ENCODE results near the gene PTP4A1. TPM values are rescaled to one million over a fixed set of nuclear protein-coding genes. Genes with fewer than 3 reads are reported as not detected.

Gene PTP4A1
- total RNA-seq, 1 experiment from 2014 or later: 80.1 TPM

GRCh38 chr6:63560801-63561287 is 11.4 kb upstream of the PTP4A1 start:
- H3K27ac ChIP-seq (ENCODE audit: low read depth, low read length, poor library complexity, severe bottlenecking): no peak overlapping the region
- no peaks in the 10 kb centered on the region for H3K4me1 ChIP-seq (ENCODE audit: insufficient read depth, low read length, poor library complexity, severe bottlenecking)
- H3K36me3 ChIP-seq (ENCODE audit: insufficient read depth, low read length, poor library complexity, severe bottlenecking): no peaks in the 10 kb centered on the region
- intact Hi-C loops (cut with micrococcal nuclease; ENCODE audit: unreplicated experiment): no loop called here
- no TSS peak for BruUV-seq (replicated peaks)
- CTCF ChIA-PET: no interaction called here
- DNase-seq (ENCODE audit: low spot score): no peak
- no peak overlapping the region for H3K4me3 ChIP-seq (ENCODE audit: low read depth, low read length, poor library complexity, severe bottlenecking)
- H3K9me3 ChIP-seq (ENCODE audit: low read depth, low read length, poor library complexity, severe bottlenecking): no peaks in the 10 kb centered on the region
- no peaks in the 10 kb centered on the region for H3K27me3 ChIP-seq (replicated peaks; ENCODE audit: insufficient read depth, low read depth, low read length, poor library complexity)
- TF ChIP-seq, protein P1, sequence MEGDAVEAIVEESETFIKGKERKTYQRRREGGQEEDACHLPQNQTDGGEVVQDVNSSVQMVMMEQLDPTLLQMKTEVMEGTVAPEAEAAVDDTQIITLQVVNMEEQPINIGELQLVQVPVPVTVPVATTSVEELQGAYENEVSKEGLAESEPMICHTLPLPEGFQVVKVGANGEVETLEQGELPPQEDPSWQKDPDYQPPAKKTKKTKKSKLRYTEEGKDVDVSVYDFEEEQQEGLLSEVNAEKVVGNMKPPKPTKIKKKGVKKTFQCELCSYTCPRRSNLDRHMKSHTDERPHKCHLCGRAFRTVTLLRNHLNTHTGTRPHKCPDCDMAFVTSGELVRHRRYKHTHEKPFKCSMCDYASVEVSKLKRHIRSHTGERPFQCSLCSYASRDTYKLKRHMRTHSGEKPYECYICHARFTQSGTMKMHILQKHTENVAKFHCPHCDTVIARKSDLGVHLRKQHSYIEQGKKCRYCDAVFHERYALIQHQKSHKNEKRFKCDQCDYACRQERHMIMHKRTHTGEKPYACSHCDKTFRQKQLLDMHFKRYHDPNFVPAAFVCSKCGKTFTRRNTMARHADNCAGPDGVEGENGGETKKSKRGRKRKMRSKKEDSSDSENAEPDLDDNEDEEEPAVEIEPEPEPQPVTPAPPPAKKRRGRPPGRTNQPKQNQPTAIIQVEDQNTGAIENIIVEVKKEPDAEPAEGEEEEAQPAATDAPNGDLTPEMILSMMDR (conservative IDR thresholded peaks at IDR 0.05; ENCODE audit: low read depth, low read length): no peak
- no peak for TF ChIP-seq EZH2 (IDR thresholded peaks at IDR 0.05; ENCODE audit: borderline replicate concordance, low read depth, low read length, poor library complexity, severe bottlenecking)
- POLR2A ChIA-PET (ENCODE audit: low non-redundant PET): no interaction called here

GRCh38 chr6:63561288-63561687 is 11.0 kb upstream of the PTP4A1 start:
- H3K4me1 ChIP-seq (ENCODE audit: insufficient read depth, low read length, poor library complexity, severe bottlenecking): no peaks in the 10 kb centered on the region
- no peak overlapping the region for H3K4me3 ChIP-seq (ENCODE audit: low read depth, low read length, poor library complexity, severe bottlenecking)
- POLR2A ChIA-PET (ENCODE audit: low non-redundant PET): no interaction called here
- intact Hi-C loops (cut with micrococcal nuclease; ENCODE audit: unreplicated experiment): no loop called here
- H3K27me3 ChIP-seq (replicated peaks; ENCODE audit: insufficient read depth, low read depth, low read length, poor library complexity): no peaks in the 10 kb centered on the region
- TF ChIP-seq EZH2 (IDR thresholded peaks at IDR 0.05; ENCODE audit: borderline replicate concordance, low read depth, low read length, poor library complexity, severe bottlenecking): no peak
- TF ChIP-seq, protein P1 (conservative IDR thresholded peaks at IDR 0.05; ENCODE audit: low read depth, low read length): no peak
- no peak overlapping the region for H3K27ac ChIP-seq (ENCODE audit: low read depth, low read length, poor library complexity, severe bottlenecking)
- CTCF ChIA-PET: no interaction called here
- H3K36me3 ChIP-seq (ENCODE audit: insufficient read depth, low read length, poor library complexity, severe bottlenecking): no peaks in the 10 kb centered on the region
- H3K9me3 ChIP-seq (ENCODE audit: low read depth, low read length, poor library complexity, severe bottlenecking): no peaks in the 10 kb centered on the region
- no TSS peak for BruUV-seq (replicated peaks)
- DNase-seq (ENCODE audit: low spot score): no peak

GRCh38 chr6:63563235-63563634 is 9.0 kb upstream of the PTP4A1 start:
- no peak for DNase-seq (ENCODE audit: low spot score)
- CTCF ChIA-PET: no interaction called here
- Histone ChIP-seq H3K4me1 (ENCODE audit: insufficient read depth, low read length, poor library complexity, severe bottlenecking) (no peaks in the 10 kb centered on the region), H3K4me3 (ENCODE audit: low read depth, low read length, poor library complexity, severe bottlenecking) (no peak overlapping the region), H3K36me3 (ENCODE audit: insufficient read depth, low read length, poor library complexity, severe bottlenecking) (no peaks in the 10 kb centered on the region), H3K27ac (ENCODE audit: low read depth, low read length, poor library complexity, severe bottlenecking) (no peak overlapping the region), H3K27me3 (replicated peaks; ENCODE audit: insufficient read depth, low read depth, low read length, poor library complexity) (no peaks in the 10 kb centered on the region), H3K9me3 (ENCODE audit: low read depth, low read length, poor library complexity, severe bottlenecking) (no peaks in the 10 kb centered on the region)
- POLR2A ChIA-PET (ENCODE audit: low non-redundant PET): no interaction called here
- no TSS peak for BruUV-seq (replicated peaks)
- no peak for TF ChIP-seq EZH2 (IDR thresholded peaks at IDR 0.05; ENCODE audit: borderline replicate concordance, low read depth, low read length, poor library complexity, severe bottlenecking)
- TF ChIP-seq, protein P1 (conservative IDR thresholded peaks at IDR 0.05; ENCODE audit: low read depth, low read length): no peak
- intact Hi-C loops (cut with micrococcal nuclease; ENCODE audit: unreplicated experiment): no loop called here

Data from A673 (cell line).